Mucosa of descending colon (tissue), 3 donors: ENCODE data around the gene DOK5. TPM values are rescaled to one million over a fixed set of nuclear protein-coding genes. Genes with fewer than 3 reads are reported as not detected.

Experiments used
- ATAC-seq: fragments of 200-7000 bp; cut with Tn5 transposase; one replicate; pipeline ENCODE4 v1.9.1; 2020; ENCODE audit warnings: mild to moderate bottlenecking, moderate library complexity
- DNase-seq, 3 donors: peaks; one replicate each; pipeline ENCODE4 v3.0.0-alpha.2; 2020
- H3K36me3 ChIP-seq: fragments of 200-600 bp; one replicate; pipeline ENCODE4 v1.8.0; 2021; ENCODE audit warnings: low read depth, mild to moderate bottlenecking
- H3K4me1 ChIP-seq: fragments of 200-600 bp; one replicate; pipeline ENCODE4 v1.8.0; 2021; ENCODE audit warnings: low read depth, mild to moderate bottlenecking
- H3K4me3 ChIP-seq: fragments of 200-600 bp; one replicate; pipeline ENCODE4 v1.8.0; 2021; ENCODE audit warnings: mild to moderate bottlenecking
- H3K9me3 ChIP-seq: fragments of 200-600 bp; one replicate; pipeline ENCODE4 v1.8.0; 2021; ENCODE audit warnings: mild to moderate bottlenecking
- CTCF ChIP-seq: fragments of 200-600 bp; IDR thresholded peaks from one replicate; pipeline ENCODE4 v1.8.0; 2022; ENCODE audit warnings: antibody characterized with exemption, mild to moderate bottlenecking
- intact Hi-C, 2 donors: fragments of 100-400 bp; cut with DNase I in 1 of 2; cut with micrococcal nuclease in 1 of 2; formaldehyde crosslinking; loops; one replicate each; pipeline versions ENCODE4 v1.11.0 to v1.11.1; 2022; cut with DNase I, micrococcal nuclease
- total RNA-seq, 3 donors: library from RNA; stranded (reverse); fragmentation: NEBNext Ultra II Directional in 2 of 3; extraction: Animal tissue kit (Norgen Biotek cat#: 25700) in 2 of 3; gene quantifications; one replicate each; pipeline versions ENCODE4 v1.2.1 to v1.2.4, GENCODE V29; 2021 to 2023
- donor health status: DM: no; HTN: no; CAD: no; lungs with moderate emphysema.
- donor health status: DM: no; HTN: no; CAD: no.
- donor health status: DM: no; HTN: yes; CAD: no.

The DOK5 gene
- total RNA-seq, 3 donors from 2014 or later = 0.29 to 2.3 (median 0.67) TPM

DNA sequence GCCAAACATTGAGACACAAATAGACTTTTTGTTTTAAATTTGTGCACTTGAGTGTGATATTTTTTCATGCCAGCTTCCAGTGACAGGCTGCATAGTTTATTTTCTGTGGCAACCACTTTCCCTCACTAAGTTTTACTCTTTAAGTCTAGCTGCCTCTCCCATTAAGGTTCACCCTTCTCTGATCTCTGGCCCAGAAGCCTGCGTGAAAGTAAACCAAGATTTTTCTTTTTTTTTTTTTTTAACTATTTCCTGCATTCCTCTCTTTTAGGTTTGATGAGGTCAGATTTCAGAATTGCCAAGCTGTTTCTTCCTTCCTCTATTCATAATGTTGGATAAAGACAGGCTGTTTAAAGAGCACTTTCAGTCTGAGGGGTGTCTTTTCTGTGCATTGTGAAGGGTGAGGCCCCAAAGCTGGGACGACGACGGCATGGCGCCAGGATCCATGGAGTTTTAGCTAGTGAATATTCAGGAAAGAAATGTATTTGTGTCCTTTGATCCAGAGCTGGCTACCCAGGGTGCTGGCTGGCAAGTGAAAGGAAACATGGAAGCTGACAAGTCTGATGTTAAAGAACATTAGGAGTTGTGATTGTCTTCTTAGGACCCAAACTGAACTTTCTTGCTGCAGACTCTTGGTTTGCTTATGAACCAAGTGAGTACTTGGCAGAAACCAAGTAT lies 50.7 kb downstream of the DOK5 start:
- H3K36me3 ChIP-seq = no peaks in the 10 kb centered on the region
- no peak for TF ChIP-seq CTCF
- H3K9me3 ChIP-seq = no peaks in the 10 kb centered on the region
- DNase-seq (no peak), ATAC-seq (no peak)
- intact Hi-C loops = no loop called here
- no peaks in the 10 kb centered on the region for H3K4me1 ChIP-seq
- no peak overlapping the region for H3K4me3 ChIP-seq

DNA sequence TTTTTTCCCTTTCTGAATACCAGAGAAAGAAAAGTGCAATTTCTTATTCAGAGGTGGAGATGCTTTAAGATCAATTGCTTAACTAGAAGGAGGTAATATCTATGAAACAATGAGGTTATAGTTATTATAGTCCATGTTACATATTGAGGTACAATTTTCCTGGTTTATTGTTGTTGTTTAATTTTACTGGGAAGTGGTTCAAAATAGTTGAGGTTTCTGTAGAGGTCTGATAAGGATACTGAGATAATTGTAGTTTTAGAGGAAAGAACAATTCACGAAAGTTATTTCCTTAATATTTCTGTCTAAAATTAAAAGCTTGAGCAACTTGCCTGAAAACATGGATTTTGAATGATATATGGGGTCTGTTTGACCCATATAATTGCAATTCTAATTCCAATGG lies 51.4 kb downstream of the DOK5 start:
- ATAC-seq (no peak), DNase-seq (no peak)
- H3K36me3 ChIP-seq = no peaks in the 10 kb centered on the region
- no peaks in the 10 kb centered on the region for H3K4me1 ChIP-seq
- no peak overlapping the region for H3K4me3 ChIP-seq
- no peaks in the 10 kb centered on the region for H3K9me3 ChIP-seq
- no peak for TF ChIP-seq CTCF
- intact Hi-C loops = no loop called here

GRCh38 chr20:54532573-54532972 lies 57.2 kb downstream of the DOK5 start:
- H3K4me3 ChIP-seq = no peak overlapping the region
- no peaks in the 10 kb centered on the region for H3K36me3 ChIP-seq
- intact Hi-C loops = no loop called here
- no peaks in the 10 kb centered on the region for H3K4me1 ChIP-seq
- TF ChIP-seq CTCF = no peak
- DNase-seq = no peak
- H3K9me3 ChIP-seq = no peaks in the 10 kb centered on the region
- ATAC-seq = no peak

- H3K9me3 ChIP-seq = no peaks in the 10 kb centered on the region
- H3K36me3 ChIP-seq = no peaks in the 10 kb centered on the region
- H3K4me3 ChIP-seq = no peak overlapping the region
- no peak for DNase-seq
- intact Hi-C loops = no loop called here
- no peak for TF ChIP-seq CTCF
- H3K4me1 ChIP-seq = no peaks in the 10 kb centered on the region
- ATAC-seq = no peak
These were observed 58.7 kb downstream of the DOK5 start for GRCh38 chr20:54534101-54534500.

- H3K4me1 ChIP-seq = no peaks in the 10 kb centered on the region
- DNase-seq = no peak
- H3K4me3 ChIP-seq = no peak overlapping the region
- no peak for TF ChIP-seq CTCF
- intact Hi-C loops = no loop called here
- H3K9me3 ChIP-seq = no peaks in the 10 kb centered on the region
- no peaks in the 10 kb centered on the region for H3K36me3 ChIP-seq
- ATAC-seq = no peak
These were observed 59.6 kb downstream of the DOK5 start for GRCh38 chr20:54535033-54535432.

GRCh38 chr20:54535746-54536145 lies 60.4 kb downstream of the DOK5 start:
- Histone ChIP-seq H3K4me3 (no peak overlapping the region), H3K4me1 (no peaks in the 10 kb centered on the region), H3K36me3 (no peaks in the 10 kb centered on the region), H3K9me3 (no peaks in the 10 kb centered on the region)
- ATAC-seq = no peak
- no peak for DNase-seq
- intact Hi-C loops = no loop called here
- no peak for TF ChIP-seq CTCF
